H1 (cell line): ENCODE results near the gene PRDM10. TPM values are rescaled to one million over a fixed set of nuclear protein-coding genes. Genes with fewer than 3 reads are reported as not detected.
"Not testable (repeated sequence)": the region's sequence is repeated elsewhere in the genome, so short reads cannot be mapped to it uniquely, and the experiment has no call there.

Experiments used
- CTCF ChIA-PET: fragments of 300-600 bp; sonication (Branson Sonifier 250); formaldehyde crosslinking; loops from one replicate; lab custom pipeline; 2021; ENCODE audit not compliant: partially characterized antibody; lab: Charles Lee
- POLR2A ChIA-PET: fragments of 300-600 bp; sonication (Branson Sonifier 250); formaldehyde crosslinking; loops from one replicate; lab custom pipeline; 2021; ENCODE audit warnings: inconsistent platforms; ENCODE audit not compliant: partially characterized antibody; lab: Charles Lee
- DNase-seq, 2 experiments: peaks; one replicate each; pipeline versions ENCODE4 v3.0.0 to v3.0.0-alpha.2; 2010 to 2022; ENCODE audit warnings: low spot score in 2 of 2, low read depth in 1 of 2, mixed read lengths in 1 of 2
- FAIRE-seq: peaks from 2 replicates; lab custom pipeline; 2011; peaks lifted over from hg19 to GRCh38; lab: Jason Lieb, UNC
- H2AFZ ChIP-seq: 2 replicates; pipeline ENCODE4 v1.8.1; 2012; ENCODE audit warnings: low read length, inconsistent platforms
- H2AK5ac ChIP-seq: 2 replicates; pipeline ENCODE4 v1.6.1; 2013; ENCODE audit warnings: low read depth, low read length
- H2BK120ac ChIP-seq: replicated peaks from 2 replicates; pipeline ENCODE3; 2013; ENCODE audit warnings: low read depth, low read length, inconsistent platforms
- H2BK12ac ChIP-seq: 2 replicates; pipeline ENCODE4 v1.6.1; 2013; ENCODE audit warnings: low read depth, low read length
- H2BK15ac ChIP-seq: 2 replicates; pipeline ENCODE4 v1.6.1; 2013; ENCODE audit warnings: low read length
- H2BK20ac ChIP-seq: 2 replicates; pipeline ENCODE4 v1.6.1; 2013; ENCODE audit warnings: low read length
- H2BK5ac ChIP-seq: 2 replicates; pipeline ENCODE4 v1.6.1; 2013; ENCODE audit warnings: low read depth, low read length
- H3K14ac ChIP-seq: 2 replicates; pipeline ENCODE4 v1.6.1; 2013; ENCODE audit warnings: inconsistent platforms; ENCODE audit not compliant: insufficient read length
- H3K18ac ChIP-seq: 2 replicates; pipeline ENCODE4 v1.6.1; 2013; ENCODE audit warnings: low read length; ENCODE audit errors: extremely low read depth
- H3K23ac ChIP-seq: 2 replicates; pipeline ENCODE4 v1.6.1; 2013; ENCODE audit warnings: inconsistent platforms; ENCODE audit not compliant: insufficient read length
- H3K23me2 ChIP-seq: 2 replicates; pipeline ENCODE4 v1.6.1; 2013; ENCODE audit warnings: low read depth, low read length
- H3K27ac ChIP-seq: 2 replicates; pipeline ENCODE4 v1.6.1; 2011; ENCODE audit warnings: low read depth, low read length, inconsistent platforms
- H3K27me3 ChIP-seq, 4 experiments: replicated peaks in 1 of 4; 1 replicate in 1 of 4; 2 replicates in 3 of 4; pipeline versions ENCODE4 v1.6.1 to v1.8.1; 2011 to 2013; ENCODE audit warnings: low read length in 3 of 4, mild to moderate bottlenecking in 3 of 4, inconsistent platforms in 2 of 4, mixed read lengths in 2 of 4, moderate library complexity in 1 of 4; ENCODE audit not compliant: control insufficient read depth in 3 of 4, insufficient read depth in 3 of 4; ENCODE audit errors: extremely low read depth in 1 of 4
- H3K36me3 ChIP-seq, 4 experiments: 2 replicates each; pipeline versions ENCODE4 v1.6.1 to v1.8.1; 2011 to 2013; ENCODE audit warnings: mild to moderate bottlenecking in 4 of 4, low read length in 3 of 4, moderate library complexity in 2 of 4, control low read depth in 1 of 4, inconsistent platforms in 1 of 4; ENCODE audit not compliant: insufficient read depth in 4 of 4, control insufficient read depth in 2 of 4
- H3K4ac ChIP-seq: replicated peaks from 2 replicates; pipeline ENCODE3; 2013; ENCODE audit warnings: low read length, low read depth, mixed read lengths, inconsistent platforms; ENCODE audit not compliant: insufficient read length
- H3K4me1 ChIP-seq, 4 experiments: replicated peaks in 1 of 4; 1 replicate in 1 of 4; 2 replicates in 3 of 4; pipeline versions ENCODE4 v1.6.1 to v1.8.1; 2011 to 2013; ENCODE audit warnings: low read length in 3 of 4, inconsistent platforms in 2 of 4, mixed read lengths in 1 of 4; ENCODE audit not compliant: insufficient read depth in 4 of 4, control insufficient read depth in 3 of 4
- H3K4me2 ChIP-seq, 2 experiments: 2 replicates each; pipeline versions ENCODE4 v1.6.1 to v1.8.1; 2011 to 2013; ENCODE audit warnings: low read depth in 2 of 2, low read length in 2 of 2, control low read depth in 1 of 2, inconsistent platforms in 1 of 2, mild to moderate bottlenecking in 1 of 2; ENCODE audit not compliant: insufficient read depth in 1 of 2
- H3K4me3 ChIP-seq, 4 experiments: fragments of 200-600, 300-600 bp in 1 of 4; sonication (generic), shearing (Covaris generic), sonication (Bioruptor Twin) in 1 of 4; 2 replicates each; pipeline versions ENCODE4 v1.5.1 to v1.8.1; 2011 to 2016; ENCODE audit warnings: low read length in 4 of 4, low read depth in 3 of 4, control low read depth in 2 of 4, inconsistent platforms in 2 of 4, mild to moderate bottlenecking in 2 of 4, mixed read lengths in 1 of 4, moderate library complexity in 1 of 4; ENCODE audit not compliant: insufficient read depth in 2 of 4; ENCODE audit errors: extremely low read depth in 1 of 4
- H3K56ac ChIP-seq: replicated peaks from 2 replicates; pipeline ENCODE3; 2013; ENCODE audit warnings: low read depth, mild to moderate bottlenecking, mixed read lengths, low read length, inconsistent platforms; ENCODE audit not compliant: insufficient read length
- H3K79me1 ChIP-seq: 2 replicates; pipeline ENCODE4 v1.6.1; 2013; ENCODE audit warnings: low read depth, low read length, control low read depth
- H3K79me2 ChIP-seq, 2 experiments: 2 replicates each; pipeline versions ENCODE4 v1.6.1 to v1.8.1; 2012 to 2013; ENCODE audit warnings: low read length in 2 of 2, mild to moderate bottlenecking in 2 of 2, inconsistent platforms in 1 of 2; ENCODE audit not compliant: insufficient read depth in 2 of 2, control insufficient read depth in 1 of 2
- H3K9ac ChIP-seq, 4 experiments: replicated peaks in 1 of 4; 1 replicate in 1 of 4; 2 replicates in 3 of 4; pipeline versions ENCODE4 v1.6.1 to v1.8.1; 2011 to 2013; ENCODE audit warnings: low read depth in 3 of 4, low read length in 3 of 4, control low read depth in 2 of 4, mild to moderate bottlenecking in 2 of 4, moderate library complexity in 2 of 4, inconsistent platforms in 1 of 4; ENCODE audit errors: extremely low read depth in 1 of 4
- H3K9me3 ChIP-seq, 2 experiments: 2 replicates each; pipeline versions ENCODE4 v1.6.1 to v1.8.1; 2012 to 2013; ENCODE audit warnings: mild to moderate bottlenecking in 2 of 2, moderate library complexity in 2 of 2, control low read depth in 1 of 2, inconsistent platforms in 1 of 2, low read depth in 1 of 2, low read length in 1 of 2, mixed read lengths in 1 of 2; ENCODE audit not compliant: insufficient read depth in 2 of 2
- H4K20me1 ChIP-seq, 2 experiments: replicated peaks in 1 of 2; 2 replicates each; pipeline versions ENCODE3 to v1.8.1; 2011 to 2013; ENCODE audit warnings: inconsistent platforms in 2 of 2, low read length in 2 of 2, mild to moderate bottlenecking in 1 of 2; ENCODE audit not compliant: insufficient read depth in 2 of 2, control insufficient read depth in 1 of 2
- H4K5ac ChIP-seq: 2 replicates; pipeline ENCODE4 v1.6.1; 2013; ENCODE audit warnings: low read length, low read depth, mixed read lengths, inconsistent platforms; ENCODE audit not compliant: insufficient read length
- H4K8ac ChIP-seq: 2 replicates; pipeline ENCODE4 v1.8.0; 2013; ENCODE audit warnings: mild to moderate bottlenecking, moderate library complexity, low read length, inconsistent platforms; ENCODE audit not compliant: insufficient read depth; ENCODE audit errors: extremely low read depth
- H4K91ac ChIP-seq: replicated peaks from 2 replicates; pipeline ENCODE3; 2013; ENCODE audit warnings: low read length, mixed read lengths, inconsistent platforms; ENCODE audit not compliant: insufficient read length
- USF2 ChIP-seq: IDR thresholded peaks from 2 replicates; pipeline ENCODE4 v1.6.1; 2011; ENCODE audit warnings: low read length, improper control_type of control experiment
- WGBS, 2 experiments: shearing (Covaris generic) in 1 of 2; methylation state at CpG; one replicate each; pipeline versions ENCODE4 v1.1.6 to v1.1.7; 2013 to 2015; ENCODE audit warnings: low lambda C conversion rate in 2 of 2, mixed read lengths in 2 of 2, inconsistent platforms in 1 of 2, low coverage in 1 of 2, missing lambda C conversion rate in 1 of 2; ENCODE audit not compliant: insufficient replicate concordance in 2 of 2, insufficient coverage in 1 of 2, insufficient read length in 1 of 2; ENCODE audit errors: extremely low coverage in 1 of 2, missing lambda C conversion rate in 1 of 2; 5-methylcytosine and 5-hydroxymethylcytosine counted together
- polyA plus RNA-seq, 7 experiments: library from polyadenylated mRNA; depleted of rRNA in 3 of 7; stranded (reverse) in 5 of 7; unstranded in 2 of 7; fragments of >200 nt in 5 of 7; fragments of 200-250 nt in 2 of 7; gene quantifications; 1 replicate in 5 of 7; 2 replicates in 1 of 7; 4 replicates in 1 of 7; pipeline versions ENCODE4 v1.2.1 to v1.2.3, GENCODE V29; 2011 to 2013; ENCODE audit warnings: missing spikeins in 2 of 7, mixed read lengths in 2 of 7
- total RNA-seq: library from RNA; stranded (reverse); fragmentation: NEBNext Ultra II Directional; extraction: Animal tissue kit (Norgen Biotek cat#: 25700); gene quantifications from 2 replicates; pipeline ENCODE4 v1.2.1, GENCODE V29; 2021

PRDM10 gene
- total and polyA plus RNA-seq, 2 of the 8 experiments (the other 6 are each of a cell fraction or from before 2014, with no cell fraction given): 15.5 to 19.2 TPM

DNA sequence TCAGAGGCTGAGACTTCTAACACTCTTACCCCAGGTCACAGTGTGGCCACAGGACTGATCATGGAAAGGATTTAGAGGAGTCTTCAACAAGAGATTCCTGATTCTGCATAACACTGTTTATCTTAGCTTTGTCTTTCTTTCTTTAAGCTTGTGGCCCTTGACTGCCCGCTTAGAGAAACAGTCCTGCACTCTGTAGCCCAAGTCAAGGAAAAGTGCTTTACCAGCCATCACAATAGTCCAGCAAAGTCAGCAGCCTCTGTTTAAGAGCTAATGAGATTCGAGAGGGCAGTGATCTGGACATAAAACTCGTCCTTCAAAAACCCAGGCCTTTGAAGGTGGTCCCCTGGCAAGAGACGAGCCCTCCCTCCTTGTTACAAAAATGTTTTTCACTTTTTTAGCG, 30.0 kb downstream of the PRDM10 start (continued):
- no peak for TF ChIP-seq USF2
- TF ChIP-seq, all 59 proteins: peak for 0

DNA sequence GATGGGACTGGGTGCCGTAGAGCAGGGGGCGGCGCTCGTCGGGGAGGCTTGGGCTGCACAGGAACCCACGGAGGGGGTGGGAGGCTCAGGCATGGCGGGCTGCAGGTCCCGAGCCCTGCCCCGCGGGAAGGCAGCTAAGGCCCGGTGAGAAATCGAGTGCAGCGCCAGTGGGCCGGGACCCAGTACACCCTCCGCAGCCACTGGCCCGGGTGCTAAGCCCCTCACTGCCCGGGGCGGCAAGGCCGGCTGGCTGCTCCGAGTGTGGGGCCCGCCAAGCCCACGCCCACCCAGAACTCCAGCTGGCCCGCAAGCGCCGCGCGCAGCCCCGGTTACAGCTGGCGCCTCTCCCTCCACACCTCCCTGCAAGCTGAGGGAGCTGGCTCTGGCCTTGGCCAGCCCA, 30.8 kb downstream of the PRDM10 start:
- ChIA-PET CTCF (interaction anchor here (0.7 to 2.0 kb wide), 7 partner anchors 11 to 48 kb away, joined by 3 to 11 read pairs (median 3); no protein-coding TSS in a partner anchor), POLR2A (interaction anchor here (1.3 to 2.0 kb wide), 2 partner anchors 10 to 13 kb away, joined by 3 to 4 read pairs; no protein-coding TSS in a partner anchor)
- H3K4me2 ChIP-seq, H2AFZ ChIP-seq, H3K36me3 ChIP-seq, H3K23me2 ChIP-seq, H4K20me1 ChIP-seq, H2BK15ac ChIP-seq, H4K5ac ChIP-seq, H3K14ac ChIP-seq, H2BK20ac ChIP-seq, H3K27me3 ChIP-seq, H3K27ac ChIP-seq, H3K9me3 ChIP-seq, DNase-seq, H4K8ac ChIP-seq, FAIRE-seq, H2BK120ac ChIP-seq, H3K4me3 ChIP-seq, H3K79me1 ChIP-seq, H2BK5ac ChIP-seq, H3K9ac ChIP-seq, H2BK12ac ChIP-seq, H3K18ac ChIP-seq, H3K4me1 ChIP-seq, H4K91ac ChIP-seq, H3K4ac ChIP-seq, H3K23ac ChIP-seq, H2AK5ac ChIP-seq, H3K56ac ChIP-seq: not testable (repeated sequence)
- peaks cover 0 to 22% of the 10 kb centered on the region in 2 experiments; a peak in 2 of 4 replicates for H3K79me2 ChIP-seq
- 80% methylated on average over 1 of the region's 29 CpGs; no CpG with 5 or more reads in 1 of the 2 experiments for WGBS, 2 experiments
